Muscle of back (tissue), 11 donors: ENCODE measurements around the gene MARCHF2. TPM values are rescaled to one million over a fixed set of nuclear protein-coding genes. Genes with fewer than 3 reads are reported as not detected.
"Not testable (repeated sequence)": the region's sequence is repeated elsewhere in the genome, so short reads cannot be mapped to it uniquely, and the experiment has no call there.

Experiments
- DNase-seq, 3 donors: peaks; one replicate each; pipeline versions ENCODE4 v3.0.0 to v3.0.0-alpha.2; 2013
- polyA plus RNA-seq, 10 donors: library from polyadenylated mRNA; unstranded; fragments of 120-200 nt; gene quantifications; one replicate each; pipeline ENCODE4 v1.2.1, GENCODE V29; 2013; ENCODE audit not compliant: insufficient read length in 10 of 10

Gene MARCHF2
- polyA plus RNA-seq, 10 donors = 10.9 to 19.0 (median 14.3) TPM

- no peak for DNase-seq
Observed at GRCh38 chr19:8403820-8404109, 9.3 kb upstream of the MARCHF2 start.

GRCh38 chr19:8404391-8405151 is 8.5 kb upstream of the MARCHF2 start:
- DNase-seq = no peak

DNA sequence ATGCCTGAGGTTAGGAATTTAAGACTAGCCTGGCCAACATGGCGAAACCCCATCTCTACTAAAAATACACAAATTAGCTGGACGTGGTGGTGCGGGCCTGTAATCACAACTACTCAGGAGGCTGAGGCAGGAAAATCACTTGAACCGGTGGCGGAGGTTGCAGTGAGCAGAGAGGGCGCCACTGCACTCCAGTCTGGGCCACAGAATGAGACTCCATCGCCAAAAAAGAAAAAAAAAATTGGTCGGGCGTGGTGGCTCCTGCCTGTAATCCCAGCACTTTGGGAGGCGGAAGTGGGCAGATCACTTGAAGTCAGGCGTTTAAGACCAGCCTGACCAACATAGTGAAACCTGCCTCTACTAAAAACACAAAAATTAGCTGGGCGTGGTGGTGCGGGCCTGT is 2.4 kb upstream of the MARCHF2 start:
- DNase-seq = not testable (repeated sequence)

DNA sequence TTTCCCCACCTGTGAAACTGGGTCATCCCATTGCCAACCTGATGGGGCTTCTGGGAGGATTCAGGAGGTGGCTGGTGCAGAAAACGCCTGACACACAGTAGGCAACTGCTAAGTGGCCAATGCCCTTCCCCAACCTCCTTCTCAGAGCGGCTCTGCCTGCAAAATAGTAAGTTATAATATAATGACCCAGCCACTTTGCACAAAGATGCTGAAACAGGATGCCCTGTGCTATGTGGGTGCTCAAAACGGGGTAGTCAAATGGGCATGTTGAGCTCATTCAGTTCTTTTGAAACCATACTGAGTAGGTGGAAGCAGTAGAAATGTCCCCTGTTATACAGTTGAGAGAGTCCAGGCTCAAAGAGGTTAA is 507 bp downstream of the MARCHF2 start:
- DNase-seq = no peak

- DNase-seq = no peak
Observed at GRCh38 chr19:8416796-8417195, 3.7 kb downstream of the MARCHF2 start.

DNA sequence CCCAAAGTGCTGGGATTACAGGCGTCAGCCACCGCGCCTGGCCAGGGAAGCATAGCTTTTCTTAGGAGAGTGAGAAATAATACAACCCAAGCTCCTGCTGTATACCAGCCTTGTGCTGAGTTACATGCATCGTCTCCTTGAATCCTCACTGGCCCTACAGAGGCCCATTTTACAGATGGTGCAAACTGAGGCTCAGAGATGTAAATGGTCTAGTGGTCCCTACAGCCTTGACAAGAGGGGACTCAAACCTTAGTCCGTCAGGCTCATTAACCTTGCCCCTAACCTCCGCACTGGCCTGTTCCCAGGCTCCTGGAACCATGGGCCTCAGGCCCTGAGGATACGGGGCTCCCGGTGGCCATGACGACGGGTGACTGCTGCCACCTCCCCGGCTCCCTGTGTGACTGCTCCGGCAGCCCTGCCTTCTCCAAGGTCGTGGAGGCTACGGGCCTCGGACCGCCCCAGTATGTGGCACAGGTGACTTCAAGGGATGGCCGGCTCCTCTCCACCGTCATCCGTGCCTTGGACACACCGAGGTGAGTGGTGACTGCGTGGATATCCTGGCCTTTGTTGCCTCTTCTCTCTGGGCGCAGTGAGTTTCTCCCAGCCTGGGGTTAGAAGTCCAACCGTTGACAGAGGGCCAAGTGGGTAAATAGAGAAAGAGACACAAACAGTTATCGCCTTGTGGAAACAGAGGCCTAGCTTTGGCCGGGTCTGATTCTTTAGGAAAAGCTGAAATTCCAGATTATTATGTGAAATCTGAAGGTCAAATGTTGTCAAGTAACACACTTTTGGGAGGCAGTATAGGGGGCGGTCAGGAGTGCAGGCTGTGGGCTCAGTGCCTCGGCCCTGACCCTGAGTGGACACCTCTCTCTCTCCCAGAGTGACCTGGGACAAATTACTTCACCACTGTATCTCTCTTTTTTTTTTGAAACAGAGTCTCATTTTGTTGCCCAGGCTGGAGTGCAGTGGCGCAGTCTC is 8.7 kb downstream of the MARCHF2 start:
- no peak for DNase-seq

GRCh38 chr19:8423817-8424223 is 10.7 kb downstream of the MARCHF2 start:
- DNase-seq = peak; percentile 94 to 96 (median 95)

GRCh38 chr19:8425331-8425730 is 12.2 kb downstream of the MARCHF2 start:
- not testable (repeated sequence) for DNase-seq

DNA sequence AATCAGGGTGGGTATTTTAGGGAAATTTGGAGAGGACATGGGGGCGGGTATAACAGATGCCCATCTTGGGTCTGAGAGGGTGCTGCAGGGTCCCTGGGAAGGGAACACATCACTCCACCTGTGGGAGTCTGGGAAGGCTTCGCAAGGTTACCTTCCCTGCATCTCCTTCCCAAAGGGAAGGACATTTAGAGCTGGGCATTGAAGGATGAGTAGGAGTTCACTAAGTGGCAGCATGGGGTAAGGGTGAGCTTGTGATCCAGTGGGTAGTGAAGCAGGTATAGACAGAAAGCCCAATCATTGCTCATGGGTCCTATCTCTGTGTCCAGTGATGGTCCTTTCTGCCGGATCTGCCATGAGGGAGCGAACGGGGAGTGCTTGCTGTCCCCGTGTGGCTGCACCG is 13.2 kb downstream of the MARCHF2 start:
- DNase-seq = no peak

DNA sequence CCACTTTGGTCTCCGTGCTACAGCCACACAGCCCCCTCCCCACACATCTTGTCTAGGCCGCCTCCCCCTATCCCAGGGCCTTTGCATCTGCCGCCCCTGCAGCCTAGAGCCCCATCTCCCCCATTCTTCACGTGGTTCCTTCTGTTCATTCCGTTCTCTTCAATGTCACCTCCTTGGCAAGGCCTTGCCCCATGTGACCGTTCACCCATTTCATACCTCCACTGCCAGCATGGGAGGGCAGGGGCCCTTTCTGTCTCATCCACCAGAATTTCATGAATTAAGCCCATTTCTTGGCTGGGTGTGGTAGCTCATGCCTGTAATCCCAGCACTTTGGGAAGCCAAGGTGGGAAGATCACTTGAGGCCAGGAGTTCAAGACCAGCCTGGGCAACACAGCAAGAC is 15.9 kb downstream of the MARCHF2 start:
- DNase-seq = no peak

DNA sequence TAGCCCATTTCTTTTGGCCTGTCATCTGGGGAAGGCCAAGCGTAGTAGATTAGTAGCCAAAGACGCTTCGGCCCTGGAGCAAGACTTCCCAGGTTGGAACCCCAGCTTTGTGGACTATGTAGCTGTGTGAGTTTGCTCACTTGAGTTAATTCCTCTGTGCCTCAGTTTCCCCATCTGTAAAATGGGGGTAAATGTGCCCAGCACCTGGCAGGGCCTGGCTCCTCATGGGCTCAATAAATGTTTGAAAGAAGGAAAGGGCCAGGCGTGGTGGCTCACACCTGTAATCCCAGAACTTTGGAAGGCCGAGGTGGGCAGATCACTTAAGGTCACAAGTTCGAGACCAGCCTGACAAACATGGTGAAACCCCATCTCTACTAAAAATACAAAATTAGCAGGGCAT is 16.7 kb downstream of the MARCHF2 start:
- DNase-seq = no peak

GRCh38 chr19:8430650-8431049 is 17.5 kb downstream of the MARCHF2 start:
- DNase-seq = no peak

DNA sequence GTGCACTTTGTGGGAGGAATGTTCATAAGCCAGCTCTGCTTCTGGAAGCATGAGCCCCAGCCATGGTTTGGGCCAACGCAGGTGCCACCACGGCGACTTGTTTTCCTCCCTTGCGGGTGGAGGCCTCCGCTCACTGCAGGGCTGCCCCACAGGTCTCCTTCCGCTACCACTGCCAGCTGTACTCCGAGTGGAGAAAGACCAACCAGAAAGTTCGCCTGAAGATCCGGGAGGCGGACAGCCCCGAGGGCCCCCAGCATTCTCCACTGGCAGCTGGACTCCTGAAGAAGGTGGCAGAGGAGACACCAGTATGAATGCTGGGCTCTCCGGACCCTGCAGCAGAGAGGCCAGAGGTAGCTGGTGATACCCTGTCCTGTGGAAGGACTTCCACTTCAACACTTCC is 25.1 kb downstream of the MARCHF2 start:
- no peak for DNase-seq

DNA sequence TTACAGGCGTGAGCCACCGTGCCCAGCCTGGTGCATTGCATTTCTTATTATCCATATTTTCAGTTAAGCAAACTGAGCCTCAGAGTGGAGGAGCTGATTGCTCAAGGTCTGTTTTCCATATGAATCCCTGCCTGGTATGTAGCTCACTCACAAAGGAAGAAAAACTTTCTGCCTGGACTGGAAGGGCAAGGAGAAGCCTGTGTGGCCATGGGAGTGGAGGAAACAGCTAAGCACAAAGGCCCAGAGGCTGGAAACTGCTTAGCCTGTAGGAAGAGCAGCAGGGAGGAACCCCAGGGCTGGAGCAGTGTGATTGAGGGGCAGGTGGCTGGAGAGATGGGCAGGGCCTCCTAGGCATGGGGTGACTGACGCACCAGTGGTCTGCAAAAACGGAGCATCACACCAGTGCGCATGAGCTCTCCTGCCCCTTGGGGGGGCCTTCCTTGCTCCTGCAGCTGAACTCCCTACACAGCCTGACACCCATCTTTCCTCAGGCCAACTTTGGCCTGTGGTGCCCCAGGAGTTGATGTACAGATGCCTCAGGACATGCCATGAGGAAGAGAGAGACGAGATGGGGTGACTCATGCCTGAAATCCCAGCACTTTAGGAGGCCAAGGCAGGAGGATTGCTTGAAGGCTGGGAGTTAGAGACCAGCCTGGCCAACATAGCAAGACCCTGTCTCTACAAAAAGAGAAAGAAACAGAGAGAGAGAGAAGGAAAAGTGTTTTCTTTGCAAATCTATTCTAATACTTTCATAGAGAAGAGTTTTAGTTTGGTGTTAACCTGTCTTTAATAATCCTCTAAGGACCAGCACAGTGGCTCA is 28.8 kb downstream of the MARCHF2 start:
- no peak for DNase-seq

DNA sequence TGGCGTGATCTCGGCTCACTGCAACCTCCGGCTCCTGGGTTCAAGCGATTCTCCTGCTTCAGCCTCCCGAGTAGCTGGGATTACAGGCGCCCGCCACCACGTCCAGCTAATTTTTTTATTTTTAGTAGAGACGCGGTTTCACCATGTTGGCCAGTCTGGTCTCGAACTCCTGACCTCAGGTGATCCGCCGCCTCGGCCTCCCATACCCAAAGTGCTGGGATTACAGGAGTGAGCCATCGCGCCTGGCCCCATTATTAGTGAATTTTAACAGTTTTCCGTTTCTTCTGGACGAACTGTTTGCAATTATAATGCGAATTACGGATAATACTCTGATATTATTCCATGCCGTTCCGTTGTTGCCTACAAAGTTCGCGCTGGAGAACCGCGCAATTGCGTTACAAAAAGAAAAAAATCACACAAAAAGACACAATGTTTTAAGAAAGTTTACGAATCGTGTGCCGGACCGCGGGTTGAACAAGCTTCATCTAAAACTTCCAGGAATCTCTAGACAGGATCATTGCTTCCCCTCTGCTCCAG is 31.1 kb downstream of the MARCHF2 start:
- DNase-seq = not testable (repeated sequence)

DNA sequence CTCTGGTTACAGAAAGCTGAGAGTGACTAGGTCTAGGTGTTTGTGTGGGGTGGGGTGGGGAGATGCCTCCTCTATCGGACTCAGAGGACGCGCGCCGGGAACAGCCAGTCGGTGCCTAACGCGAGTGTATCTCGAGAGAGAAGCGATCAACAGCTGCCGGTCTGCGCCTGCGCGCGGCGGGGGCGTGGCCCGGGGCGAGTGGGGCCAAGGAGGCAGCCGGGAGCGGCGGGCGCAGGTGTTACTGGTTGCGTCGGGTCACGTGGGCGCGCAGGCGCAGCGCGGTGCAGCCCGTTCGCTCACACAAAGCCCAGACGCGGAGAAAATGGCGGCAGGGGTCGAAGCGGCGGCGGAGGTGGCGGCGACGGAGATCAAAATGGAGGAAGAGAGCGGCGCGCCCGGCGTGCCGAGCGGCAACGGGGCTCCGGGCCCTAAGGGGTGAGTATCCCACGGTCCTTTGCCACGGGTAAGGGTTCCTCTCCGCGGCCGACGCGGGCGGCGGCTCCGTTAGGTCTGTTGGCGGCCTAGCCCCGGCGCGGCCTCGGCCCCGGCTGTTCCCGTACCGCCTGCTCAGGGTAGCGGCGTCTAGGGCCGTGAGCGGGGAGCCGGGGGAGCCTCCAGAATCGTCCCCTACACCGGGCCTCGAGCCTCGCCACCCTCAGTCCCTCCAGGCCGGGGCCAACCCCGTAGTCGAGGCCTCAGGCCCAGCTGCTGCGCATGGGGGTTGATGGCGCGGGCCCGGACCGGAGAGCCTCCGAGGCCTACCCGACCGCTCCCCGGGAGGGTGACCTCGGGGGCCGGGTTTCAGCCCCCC is 31.8 kb downstream of the MARCHF2 start, which contains the start of gene HNRNPM:
Gene HNRNPM, plus strand, starts transcription at position 299 of the 811 bp plus-strand sequence. Its CDS starts 24 bp downstream, at position 323.
- peak; percentile 98 to 99 (median 99) for DNase-seq

DNA sequence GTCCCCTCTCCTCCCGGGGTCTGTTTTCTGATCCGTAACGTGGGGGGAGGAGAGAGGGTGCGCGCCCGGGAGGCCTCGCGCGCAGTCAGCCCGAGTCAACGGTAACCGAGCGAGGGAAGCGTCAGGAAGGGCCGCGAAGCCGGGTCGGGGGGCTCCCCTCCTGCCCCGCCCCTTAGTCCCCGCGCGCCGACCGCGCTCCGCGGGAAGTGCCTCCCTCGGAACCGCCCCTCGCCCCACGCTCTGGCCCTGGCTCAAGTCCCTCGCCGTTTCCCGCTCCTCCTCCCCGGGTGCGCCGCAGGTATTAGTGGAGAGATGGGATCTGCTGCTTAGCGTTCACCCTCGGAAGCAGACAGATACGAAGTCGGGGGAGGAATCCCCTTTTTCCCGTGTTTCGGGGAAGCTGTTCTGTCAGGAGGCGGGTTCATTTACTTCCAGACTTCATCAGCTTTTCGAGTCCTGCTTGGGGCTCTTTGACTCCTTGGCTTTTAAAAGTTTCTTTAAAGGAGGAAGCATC is 32.4 kb downstream of the MARCHF2 start:
- DNase-seq = peak; percentile 19 to 78 (median 61)

- DNase-seq = no peak
Observed at GRCh38 chr19:8446061-8446709, 33.1 kb downstream of the MARCHF2 start.

- DNase-seq = no peak
Observed at GRCh38 chr19:8449830-8450229, 36.7 kb downstream of the MARCHF2 start.

GRCh38 chr19:8451377-8451776 is 38.3 kb downstream of the MARCHF2 start:
- DNase-seq = no peak
